H9 (cell line): ENCODE data around the gene NSMCE4A. TPM values are rescaled to one million over a fixed set of nuclear protein-coding genes. Genes with fewer than 3 reads are reported as not detected.

Experiments used
- DNase-seq: peaks from one replicate; pipeline ENCODE4 v3.0.0-alpha.2; 2017
- H2AFZ ChIP-seq: one replicate; pipeline ENCODE4 v1.6.1; 2013; ENCODE audit warnings: mild to moderate bottlenecking, low read length, control low read depth, moderate library complexity
- H2AK5ac ChIP-seq: 2 replicates; pipeline ENCODE4 v1.6.1; 2013; ENCODE audit warnings: low read length, control low read depth, mixed read lengths; ENCODE audit not compliant: insufficient read length
- H2BK120ac ChIP-seq: one replicate; pipeline ENCODE4 v1.6.1; 2013; ENCODE audit warnings: low read depth, mild to moderate bottlenecking, low read length, control low read depth, inconsistent platforms; ENCODE audit not compliant: poor library complexity, severe bottlenecking
- H2BK12ac ChIP-seq: 2 replicates; pipeline ENCODE4 v1.6.1; 2013; ENCODE audit warnings: low read length, control low read depth, mixed read lengths, low read depth; ENCODE audit not compliant: insufficient read length
- H2BK15ac ChIP-seq: 2 replicates; pipeline ENCODE4 v1.6.1; 2013; ENCODE audit warnings: low read depth, low read length, control low read depth
- H2BK20ac ChIP-seq: one replicate; pipeline ENCODE4 v1.6.1; 2013; ENCODE audit warnings: low read depth, mild to moderate bottlenecking, low read length, control low read depth, inconsistent platforms; ENCODE audit not compliant: poor library complexity, severe bottlenecking
- H2BK5ac ChIP-seq: 2 replicates; pipeline ENCODE4 v1.6.1; 2013; ENCODE audit warnings: low read length, control low read depth, mixed read lengths; ENCODE audit not compliant: insufficient read length
- H3K14ac ChIP-seq: 2 replicates; pipeline ENCODE4 v1.6.1; 2013; ENCODE audit warnings: low read length, control low read depth; ENCODE audit not compliant: insufficient read depth
- H3K18ac ChIP-seq: 2 replicates; pipeline ENCODE4 v1.6.1; 2013; ENCODE audit warnings: low read depth, mild to moderate bottlenecking, mixed read lengths, low read length, control low read depth; ENCODE audit not compliant: insufficient read length
- H3K23ac ChIP-seq: 2 replicates; pipeline ENCODE4 v1.6.1; 2013; ENCODE audit warnings: low read length, control low read depth, mixed read lengths, low read depth; ENCODE audit not compliant: insufficient read length
- H3K23me2 ChIP-seq: 2 replicates; pipeline ENCODE4 v1.6.1; 2013; ENCODE audit warnings: low read depth, mild to moderate bottlenecking, mixed read lengths, low read length, control low read depth; ENCODE audit not compliant: insufficient read length, poor library complexity, severe bottlenecking
- H3K27ac ChIP-seq: 2 replicates; pipeline ENCODE4 v1.5.1; 2013; ENCODE audit warnings: low read length, control low read depth, mixed read lengths, low read depth; ENCODE audit not compliant: insufficient read length
- H3K27me3 ChIP-seq: 2 replicates; pipeline ENCODE4 v1.6.1; 2013; ENCODE audit warnings: low read length, control low read depth, inconsistent platforms; ENCODE audit not compliant: insufficient read depth
- H3K4ac ChIP-seq: 2 replicates; pipeline ENCODE4 v1.6.1; 2013; ENCODE audit warnings: low read depth, mild to moderate bottlenecking, control low read depth, inconsistent platforms, low read length, moderate library complexity
- H3K4me1 ChIP-seq: 2 replicates; pipeline ENCODE4 v1.6.1; 2013; ENCODE audit warnings: low read length, control low read depth, inconsistent platforms; ENCODE audit not compliant: insufficient read depth
- H3K4me2 ChIP-seq: 2 replicates; pipeline ENCODE4 v1.6.1; 2013; ENCODE audit warnings: low read length, control low read depth, mixed read lengths; ENCODE audit not compliant: insufficient read length, insufficient read depth
- H3K56ac ChIP-seq: 2 replicates; pipeline ENCODE4 v1.6.1; 2013; ENCODE audit warnings: low read depth, mild to moderate bottlenecking, mixed read lengths, low read length, control low read depth; ENCODE audit not compliant: insufficient read length
- H3K79me1 ChIP-seq: 2 replicates; pipeline ENCODE4 v1.6.1; 2013; ENCODE audit warnings: low read depth, mild to moderate bottlenecking, moderate library complexity, low read length, control low read depth, inconsistent platforms; ENCODE audit not compliant: insufficient read depth, poor library complexity, severe bottlenecking
- H3K79me2 ChIP-seq: 2 replicates; pipeline ENCODE4 v1.6.1; 2013; ENCODE audit warnings: low read length, control low read depth, inconsistent platforms; ENCODE audit not compliant: insufficient read depth
- H3K9ac ChIP-seq: 2 replicates; pipeline ENCODE4 v1.6.1; 2013; ENCODE audit warnings: low read length, control low read depth, mixed read lengths; ENCODE audit not compliant: insufficient read length; ENCODE audit errors: extremely low read depth
- H3K9me3 ChIP-seq: one replicate; pipeline ENCODE4 v1.6.1; 2013; ENCODE audit warnings: low read depth, low read length, inconsistent platforms; ENCODE audit not compliant: control insufficient read depth
- H3T11ph ChIP-seq: one replicate; pipeline ENCODE4 v1.6.1; 2013; ENCODE audit warnings: mild to moderate bottlenecking, low read length, control low read depth, inconsistent platforms
- H4K20me1 ChIP-seq: one replicate; pipeline ENCODE4 v1.6.1; 2013; ENCODE audit not compliant: control insufficient read depth, insufficient read length, insufficient read depth
- H4K5ac ChIP-seq: 2 replicates; pipeline ENCODE4 v1.6.1; 2013; ENCODE audit warnings: low read depth, mild to moderate bottlenecking, mixed read lengths, low read length, control low read depth; ENCODE audit not compliant: insufficient read length
- H4K8ac ChIP-seq: replicated peaks from 2 replicates; pipeline ENCODE4 v1.6.1; 2013; ENCODE audit warnings: low read length, control low read depth, mixed read lengths, low read depth; ENCODE audit not compliant: insufficient read length
- H4K91ac ChIP-seq: 2 replicates; pipeline ENCODE4 v1.6.1; 2013; ENCODE audit warnings: low read depth, mild to moderate bottlenecking, moderate library complexity, mixed read lengths, low read length, control low read depth; ENCODE audit not compliant: insufficient read length
- H3K27ac Mint-ChIP-seq, 3 experiments: 2 replicates in 2 of 3; 3 replicates in 1 of 3; pipeline ENCODE4 v1.8.0; 2020 to 2021; ENCODE audit warnings: mixed read lengths in 3 of 3, mild to moderate bottlenecking in 1 of 3, moderate library complexity in 1 of 3
- H3K27me3 Mint-ChIP-seq: 2 replicates; pipeline ENCODE4 v1.8.0; 2021; ENCODE audit warnings: low read depth, mild to moderate bottlenecking, moderate library complexity, mixed read lengths
- H3K36me3 Mint-ChIP-seq, 3 experiments: 2 replicates in 2 of 3; 3 replicates in 1 of 3; pipeline ENCODE4 v1.8.0; 2020 to 2021; ENCODE audit warnings: low read depth in 3 of 3, mixed read lengths in 3 of 3; ENCODE audit not compliant: insufficient read depth in 1 of 3
- H3K4me1 Mint-ChIP-seq, 2 experiments: 2 replicates each; pipeline ENCODE4 v1.8.0; 2020; ENCODE audit warnings: mixed read lengths in 2 of 2
- H3K4me3 Mint-ChIP-seq, 2 experiments: 2 replicates in 1 of 2; 3 replicates in 1 of 2; pipeline ENCODE4 v1.8.0; 2020 to 2021; ENCODE audit warnings: mild to moderate bottlenecking in 2 of 2, mixed read lengths in 2 of 2, moderate library complexity in 1 of 2
- H3K9me3 Mint-ChIP-seq, 2 experiments: 2 replicates in 1 of 2; 3 replicates in 1 of 2; pipeline ENCODE4 v1.8.0; 2020; ENCODE audit warnings: mild to moderate bottlenecking in 2 of 2, mixed read lengths in 2 of 2, moderate library complexity in 1 of 2
- WGBS: extraction: QIAGEN DNeasy Blood & Tissue Kit; methylation state at CpG from one replicate; pipeline ENCODE4 v1.1.7; 2013; ENCODE audit warnings: missing lambda C conversion rate, low lambda C conversion rate, mixed read lengths; ENCODE audit not compliant: insufficient read length; ENCODE audit errors: extremely low coverage; 5-methylcytosine and 5-hydroxymethylcytosine counted together
- total RNA-seq: library from RNA; stranded (reverse); gene quantifications from 2 replicates; pipeline ENCODE4 v1.2.1, GENCODE V29; 2021
- TF ChIP-seq, protein P1 (sequence below): fragments of 200-600 bp; sonication (generic); conservative IDR thresholded peaks from 3 replicates; pipeline ENCODE4 v1.8.0; 2021; ENCODE audit warnings: antibody characterized with exemption, mild to moderate bottlenecking

Gene NSMCE4A
- total RNA-seq, 1 experiment from 2014 or later: 59.0 TPM

DNA sequence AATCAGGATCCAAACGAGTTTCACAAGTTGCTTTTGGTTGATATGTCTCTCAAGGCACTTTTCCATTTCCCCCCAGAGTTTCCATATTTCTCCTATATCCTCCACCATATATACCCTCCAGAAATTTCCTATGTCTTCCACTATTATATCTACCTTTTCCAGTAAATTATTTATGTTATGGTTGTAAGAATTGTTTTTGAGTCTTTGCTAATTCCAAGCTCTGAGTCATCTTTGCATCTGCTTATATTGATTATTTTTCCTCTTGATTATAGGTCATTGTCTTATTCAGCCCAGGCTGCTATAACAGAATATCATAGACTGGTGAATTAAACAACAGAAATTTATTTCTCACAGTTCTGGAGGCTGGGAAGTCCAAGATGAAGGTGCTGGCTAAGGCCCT is 26.7 kb upstream of the NSMCE4A start:
- H2BK15ac ChIP-seq: no peak overlapping the region
- H4K5ac ChIP-seq: no peak overlapping the region
- no peak overlapping the region for H3K4me3 Mint-ChIP-seq
- H3T11ph ChIP-seq: no peak overlapping the region
- TF ChIP-seq, protein P1, sequence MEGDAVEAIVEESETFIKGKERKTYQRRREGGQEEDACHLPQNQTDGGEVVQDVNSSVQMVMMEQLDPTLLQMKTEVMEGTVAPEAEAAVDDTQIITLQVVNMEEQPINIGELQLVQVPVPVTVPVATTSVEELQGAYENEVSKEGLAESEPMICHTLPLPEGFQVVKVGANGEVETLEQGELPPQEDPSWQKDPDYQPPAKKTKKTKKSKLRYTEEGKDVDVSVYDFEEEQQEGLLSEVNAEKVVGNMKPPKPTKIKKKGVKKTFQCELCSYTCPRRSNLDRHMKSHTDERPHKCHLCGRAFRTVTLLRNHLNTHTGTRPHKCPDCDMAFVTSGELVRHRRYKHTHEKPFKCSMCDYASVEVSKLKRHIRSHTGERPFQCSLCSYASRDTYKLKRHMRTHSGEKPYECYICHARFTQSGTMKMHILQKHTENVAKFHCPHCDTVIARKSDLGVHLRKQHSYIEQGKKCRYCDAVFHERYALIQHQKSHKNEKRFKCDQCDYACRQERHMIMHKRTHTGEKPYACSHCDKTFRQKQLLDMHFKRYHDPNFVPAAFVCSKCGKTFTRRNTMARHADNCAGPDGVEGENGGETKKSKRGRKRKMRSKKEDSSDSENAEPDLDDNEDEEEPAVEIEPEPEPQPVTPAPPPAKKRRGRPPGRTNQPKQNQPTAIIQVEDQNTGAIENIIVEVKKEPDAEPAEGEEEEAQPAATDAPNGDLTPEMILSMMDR: no peak
- no peak overlapping the region for H4K91ac ChIP-seq
- H3K27me3 Mint-ChIP-seq: no peaks in the 10 kb centered on the region; the same call in 1 of the 2 replicates
- no peak overlapping the region for H4K8ac ChIP-seq
- peaks cover under 1 to 1% of the 10 kb centered on the region in 2 experiments; a peak in 2 of 4 replicates for H3K4me1 Mint-ChIP-seq
- DNase-seq: no peak
- H2BK120ac ChIP-seq: no peak overlapping the region
- no peak overlapping the region for H3K4ac ChIP-seq
- peaks cover 0 to 34% (median 9%) of the 10 kb centered on the region in 3 experiments; a peak in 5 of 7 replicates for H3K36me3 Mint-ChIP-seq
- no peaks in the 10 kb centered on the region for H3K79me1 ChIP-seq
- H2AFZ ChIP-seq: no peak overlapping the region
- no peaks in the 10 kb centered on the region for H4K20me1 ChIP-seq
- no peak overlapping the region for H3K27ac ChIP-seq
- no CpG with 5 or more reads among the region's 1 CpG for WGBS
- H3K14ac ChIP-seq: no peak overlapping the region
- H3K18ac ChIP-seq: no peak overlapping the region
- no peak overlapping the region for H2AK5ac ChIP-seq
- H2BK12ac ChIP-seq: no peak overlapping the region
- peaks cover 35 to 39% of the 10 kb centered on the region in 2 experiments for H3K9me3 Mint-ChIP-seq
- H3K4me1 ChIP-seq: no peaks in the 10 kb centered on the region
- no peaks in the 10 kb centered on the region for H3K27me3 ChIP-seq
- H2BK20ac ChIP-seq: no peak overlapping the region
- no peak overlapping the region for H2BK5ac ChIP-seq
- no peak overlapping the region for H3K4me2 ChIP-seq
- H3K23me2 ChIP-seq: no peaks in the 10 kb centered on the region
- H3K56ac ChIP-seq: no peak overlapping the region
- H3K9ac ChIP-seq: no peak overlapping the region
- H3K23ac ChIP-seq: no peak overlapping the region
- H3K79me2 ChIP-seq: no peaks in the 10 kb centered on the region
- no peaks in the 10 kb centered on the region for H3K9me3 ChIP-seq
- H3K27ac Mint-ChIP-seq: no peak overlapping the region
